GM21515 (cell line): ENCODE measurements around the gene SNTG2.
"Not testable (repeated sequence)": the region's sequence is repeated elsewhere in the genome, so short reads cannot be mapped to it uniquely, and the experiment has no call there.

ENCODE experiments used
- ATAC-seq: cut with Tn5 transposase; IDR thresholded peaks from one replicate; pipeline ENCODE4 v1.9.1; 2021; ENCODE audit not compliant: unreplicated experiment

The SNTG2 gene

GRCh38 chr2:1360557-1361250 is 410.1 kb downstream of the SNTG2 start:
- ATAC-seq = no peak

GRCh38 chr2:1363367-1363766 is 412.7 kb downstream of the SNTG2 start:
- no peak for ATAC-seq

GRCh38 chr2:1366546-1367134 is 416.0 kb downstream of the SNTG2 start:
- no peak for ATAC-seq

DNA sequence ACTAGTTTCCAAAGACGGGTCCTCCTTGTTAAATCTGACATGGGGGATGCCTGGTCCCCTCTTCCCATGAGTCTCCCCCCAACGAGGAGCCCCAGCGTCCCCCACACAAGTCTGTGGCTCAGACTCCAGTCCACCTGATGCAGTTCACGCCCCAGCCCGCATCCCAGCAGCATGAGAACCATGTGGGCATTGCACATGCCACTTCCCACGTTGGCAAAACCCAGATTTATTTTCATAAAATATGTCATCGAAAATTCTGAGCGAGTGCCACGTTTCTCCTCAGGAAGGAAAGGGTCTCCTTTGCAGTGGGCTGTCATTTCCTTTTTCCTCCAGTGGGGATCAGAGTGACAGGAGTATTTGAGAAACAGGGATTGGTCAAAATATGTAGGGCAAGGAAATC is 417.0 kb downstream of the SNTG2 start:
- ATAC-seq = no peak

GRCh38 chr2:1369905-1370304 is 419.3 kb downstream of the SNTG2 start:
- ATAC-seq = no peak

- ATAC-seq = no peak
Observed at GRCh38 chr2:1370461-1370860, 419.8 kb downstream of the SNTG2 start.

DNA sequence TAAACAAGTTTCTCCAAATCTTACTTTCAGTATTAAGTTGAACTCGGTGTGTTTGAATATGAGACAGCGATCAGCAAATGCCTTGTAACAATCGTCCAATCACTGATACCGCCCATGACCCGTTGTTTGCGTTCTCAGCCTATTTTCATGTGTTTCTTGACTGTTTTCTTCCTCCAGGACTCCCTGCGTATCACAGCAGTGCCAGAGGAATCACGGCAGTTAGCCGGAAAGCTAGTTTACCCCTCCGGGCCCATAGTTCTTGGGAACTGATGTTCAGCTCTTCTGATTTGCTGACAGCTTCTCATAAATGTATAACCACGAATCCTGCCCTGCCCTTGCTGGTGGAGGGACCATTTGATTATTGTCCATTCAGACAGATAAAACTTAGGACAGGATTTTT is 420.4 kb downstream of the SNTG2 start:
- ATAC-seq = no peak

- no peak for ATAC-seq
Observed at GRCh38 chr2:1373830-1374229, 423.2 kb downstream of the SNTG2 start.

- ATAC-seq = no peak
Observed at GRCh38 chr2:1374287-1374686, 423.6 kb downstream of the SNTG2 start.

- no peak for ATAC-seq
Observed at GRCh38 chr2:1375794-1376193, 425.1 kb downstream of the SNTG2 start.

DNA sequence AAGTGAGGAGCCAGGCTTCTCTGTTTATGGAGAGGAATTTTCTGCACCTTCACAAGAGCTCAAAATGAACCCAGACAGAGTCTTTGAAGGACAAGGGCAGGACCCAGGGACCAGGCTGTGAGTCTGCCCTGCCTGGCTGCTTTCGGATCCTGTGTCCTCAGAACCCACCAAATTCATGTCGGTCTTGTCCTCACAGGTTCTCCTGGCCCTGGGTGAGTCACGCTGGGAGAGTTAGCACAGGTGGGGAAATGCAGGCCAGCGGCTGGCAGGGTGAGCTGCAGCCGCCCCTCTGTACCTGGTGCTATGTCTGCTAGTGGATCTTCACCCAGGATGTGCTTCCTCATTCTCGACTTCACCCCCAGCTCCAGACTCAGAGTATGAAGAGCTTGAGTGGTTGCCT is 426.8 kb downstream of the SNTG2 start:
- no peak for ATAC-seq

DNA sequence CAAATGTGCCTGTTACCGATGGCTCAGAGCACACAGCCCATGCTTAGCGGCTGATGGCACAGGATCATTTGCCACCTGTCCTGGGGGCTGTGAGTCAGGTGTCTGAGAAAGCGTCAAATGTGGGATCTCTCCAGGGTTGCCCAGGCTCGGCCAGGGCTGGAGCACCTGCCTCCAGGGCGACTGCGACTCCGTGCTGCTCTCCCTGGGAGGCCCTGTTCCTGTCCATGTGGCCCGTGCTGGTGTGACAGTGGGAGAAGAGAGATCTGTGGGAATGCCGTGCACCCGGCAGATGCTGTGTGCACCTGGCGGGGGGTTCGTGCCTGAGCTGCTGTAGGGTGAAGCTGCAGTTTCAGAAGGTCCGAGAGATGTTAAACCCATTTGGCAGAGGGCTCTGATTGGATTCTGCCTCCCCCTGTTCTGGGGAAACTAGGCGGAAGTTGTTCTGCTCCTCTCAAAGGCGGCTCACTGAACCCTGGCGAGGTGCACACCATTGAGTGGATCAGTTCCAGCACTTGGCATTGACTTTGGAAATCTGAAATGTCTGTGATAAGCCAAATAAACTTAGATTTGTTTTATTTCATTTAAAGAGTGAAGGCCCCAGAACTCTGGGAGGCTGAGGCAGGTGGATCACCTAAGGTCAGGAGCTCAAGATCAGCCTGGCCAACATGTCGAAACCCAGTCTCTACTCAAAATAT is 428.0 kb downstream of the SNTG2 start:
- ATAC-seq = no peak

- ATAC-seq = no peak
Observed at GRCh38 chr2:1381644-1382043, 431.0 kb downstream of the SNTG2 start.

- not testable (repeated sequence) for ATAC-seq
Observed at GRCh38 chr2:1387954-1388725, 437.5 kb downstream of the SNTG2 start.

- not testable (repeated sequence) for ATAC-seq
Observed at GRCh38 chr2:1390118-1390517, 439.5 kb downstream of the SNTG2 start.

DNA sequence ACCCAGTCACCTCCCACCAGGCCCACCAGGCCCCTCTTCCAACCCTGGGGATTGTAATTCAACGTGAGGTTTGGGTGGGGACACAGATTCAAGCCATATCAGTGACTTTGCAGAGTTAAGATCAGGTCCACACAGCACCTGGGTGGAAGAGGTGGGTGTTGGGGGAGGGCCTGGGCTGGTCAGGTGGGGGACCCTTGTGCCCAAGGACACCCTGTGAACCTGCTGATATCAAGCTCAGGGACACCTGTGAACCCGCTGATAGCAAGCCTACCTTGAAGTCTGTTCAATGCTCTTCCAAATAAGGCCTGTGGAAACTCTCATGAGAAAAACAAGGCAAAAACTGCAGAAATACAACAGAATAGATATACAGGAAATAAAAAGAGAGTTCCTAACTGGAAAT is 442.7 kb downstream of the SNTG2 start:
- ATAC-seq = no peak

DNA sequence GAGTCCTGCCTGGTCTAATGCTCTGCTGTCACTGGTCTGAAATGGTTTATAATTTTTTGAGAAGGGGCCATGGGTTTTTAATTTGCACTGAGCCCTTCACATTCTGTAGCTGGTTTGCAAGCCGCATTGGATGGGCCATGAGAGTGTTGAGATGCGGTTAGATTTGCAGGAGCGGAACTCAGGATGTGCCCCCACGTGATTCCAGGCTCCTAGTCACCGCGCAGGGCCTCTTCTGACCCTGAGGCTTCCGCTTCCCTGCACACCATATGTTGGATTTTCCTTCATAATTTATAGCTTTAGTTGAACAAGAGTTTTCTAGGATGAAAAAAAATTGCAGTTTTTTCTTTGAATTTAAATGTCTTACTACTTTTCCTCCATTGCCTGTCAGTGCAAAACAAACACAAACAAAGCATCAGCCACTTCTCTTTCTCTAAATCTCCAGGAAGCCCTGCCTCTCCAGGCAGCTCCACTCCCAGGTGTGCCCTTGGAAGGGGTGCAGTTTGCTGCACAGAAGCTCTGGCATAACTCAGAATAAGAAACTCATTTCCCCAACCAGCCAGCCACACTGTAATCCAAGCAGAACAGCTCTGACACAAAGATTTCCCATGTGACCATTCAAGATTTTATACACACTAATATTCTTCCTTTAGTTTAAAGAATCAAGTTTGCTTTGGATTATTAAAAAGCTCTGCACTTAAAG is 444.2 kb downstream of the SNTG2 start:
- no peak for ATAC-seq

GRCh38 chr2:1397350-1397749 is 446.7 kb downstream of the SNTG2 start:
- no peak for ATAC-seq

- ATAC-seq = no peak
Observed at GRCh38 chr2:1398191-1398590, 447.5 kb downstream of the SNTG2 start.

DNA sequence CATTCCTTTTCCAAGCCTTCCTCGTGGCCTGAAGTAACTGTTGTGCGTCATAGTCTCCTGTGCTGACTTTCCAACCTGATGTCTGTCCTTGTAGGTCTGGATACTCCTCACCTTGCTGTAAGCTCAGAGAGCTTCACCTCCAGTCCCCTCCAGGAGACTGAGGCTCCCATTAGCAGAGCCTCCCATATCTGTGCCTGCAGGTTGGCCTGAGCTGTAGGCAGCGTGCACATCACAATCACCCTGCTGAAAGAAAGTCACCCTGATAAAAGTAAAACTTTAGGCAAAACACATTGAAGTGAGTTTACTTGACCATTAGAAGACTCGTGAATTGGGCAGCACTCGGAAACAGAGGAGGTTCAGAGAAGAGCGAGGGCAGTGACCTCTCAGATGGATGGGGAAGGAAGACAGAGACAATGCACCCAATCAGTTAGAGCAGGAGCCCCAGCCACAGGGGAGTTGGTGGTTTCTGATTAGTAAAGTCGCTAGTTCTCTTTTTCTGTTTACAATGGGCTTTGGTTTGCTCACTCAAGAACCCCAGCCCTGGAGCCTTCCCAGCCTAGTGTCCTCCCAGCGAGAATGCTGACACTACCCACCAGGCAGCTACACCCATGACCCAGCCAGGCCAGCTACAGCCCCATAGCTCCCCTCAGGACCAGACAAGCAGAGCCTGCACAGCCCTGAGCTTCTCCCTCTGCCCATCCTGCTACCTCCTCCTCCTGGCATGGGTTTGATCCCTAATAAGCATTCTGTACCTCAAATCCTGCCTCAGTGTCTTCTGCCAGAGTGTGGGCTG is 450.5 kb downstream of the SNTG2 start:
- no peak for ATAC-seq
